Activated gamma-delta T cell treated with Interleukin-2 at 50 U/mL for 16 hours (primary cell): Measurements from ENCODE around the gene NOS3.

Experiments used
- DNase-seq: peaks from one replicate; pipeline ENCODE4 v3.0.0-alpha.2; 2020

NOS3 gene

DNA sequence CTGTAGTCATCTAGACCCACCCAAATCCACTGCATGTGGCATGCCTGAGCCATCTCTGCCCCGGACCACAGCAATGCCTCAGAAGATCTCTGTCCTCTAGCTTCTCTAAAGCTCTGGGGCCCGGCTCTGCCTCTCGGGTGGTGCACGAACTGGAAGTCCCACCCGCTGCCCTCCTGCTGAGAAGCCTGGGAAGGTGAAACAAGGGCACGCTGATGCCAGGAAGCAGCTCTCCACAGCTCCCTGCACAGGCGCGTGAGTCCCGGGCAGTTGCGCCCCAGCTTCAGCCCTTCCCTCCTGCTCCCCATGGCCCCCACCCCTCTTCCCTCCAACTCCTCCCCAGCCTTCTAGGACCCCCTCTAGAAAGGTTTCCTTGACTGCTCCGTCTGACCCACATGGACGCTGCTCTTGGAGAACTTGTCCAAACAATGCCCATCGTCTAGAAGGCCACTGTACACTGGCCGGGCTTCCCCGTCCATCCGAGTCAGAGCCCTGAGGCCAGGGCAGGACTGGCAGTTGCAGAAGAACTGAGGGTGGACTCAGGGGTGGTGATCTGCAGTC, 25.5 kb upstream of the NOS3 start:
- no peak for DNase-seq

DNA sequence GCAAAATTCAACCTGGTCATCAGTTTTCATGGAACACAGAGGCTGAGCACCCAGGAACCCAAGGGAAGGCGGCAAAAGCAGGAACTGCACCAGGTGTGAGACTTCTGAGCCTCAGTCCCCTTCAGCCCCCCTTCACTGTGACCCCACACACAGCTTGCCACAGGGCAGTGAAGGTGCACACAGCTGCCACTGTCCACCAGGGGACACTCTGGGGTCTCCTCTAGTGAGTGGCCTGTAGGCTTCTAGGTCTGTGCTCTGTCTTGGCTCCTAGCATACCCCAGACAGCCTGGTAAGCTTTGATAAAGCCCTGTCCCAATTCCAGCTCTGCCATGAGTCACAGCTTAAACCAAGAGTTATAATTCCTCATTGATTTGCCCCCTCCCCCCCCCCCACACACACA, 24.8 kb upstream of the NOS3 start:
- DNase-seq: no peak

DNA sequence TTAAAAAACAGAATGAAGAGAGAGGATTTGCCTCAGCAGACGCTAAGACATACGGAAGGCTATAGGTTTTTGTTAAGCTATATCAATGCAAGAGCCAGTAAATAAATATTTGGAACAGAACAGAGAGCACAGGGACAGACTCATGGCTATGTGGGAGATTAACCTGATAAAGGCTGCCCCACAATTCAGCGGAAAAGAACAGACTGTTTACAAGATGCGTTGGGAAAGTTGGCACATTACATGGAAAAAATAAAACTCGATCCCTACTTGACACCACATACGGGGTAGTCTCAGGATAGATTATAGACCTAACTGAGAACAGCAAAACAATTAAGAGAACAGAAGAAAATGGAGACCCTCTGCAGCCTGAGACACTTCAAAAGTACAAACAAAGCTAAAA, 23.5 kb upstream of the NOS3 start:
- no peak for DNase-seq

DNA sequence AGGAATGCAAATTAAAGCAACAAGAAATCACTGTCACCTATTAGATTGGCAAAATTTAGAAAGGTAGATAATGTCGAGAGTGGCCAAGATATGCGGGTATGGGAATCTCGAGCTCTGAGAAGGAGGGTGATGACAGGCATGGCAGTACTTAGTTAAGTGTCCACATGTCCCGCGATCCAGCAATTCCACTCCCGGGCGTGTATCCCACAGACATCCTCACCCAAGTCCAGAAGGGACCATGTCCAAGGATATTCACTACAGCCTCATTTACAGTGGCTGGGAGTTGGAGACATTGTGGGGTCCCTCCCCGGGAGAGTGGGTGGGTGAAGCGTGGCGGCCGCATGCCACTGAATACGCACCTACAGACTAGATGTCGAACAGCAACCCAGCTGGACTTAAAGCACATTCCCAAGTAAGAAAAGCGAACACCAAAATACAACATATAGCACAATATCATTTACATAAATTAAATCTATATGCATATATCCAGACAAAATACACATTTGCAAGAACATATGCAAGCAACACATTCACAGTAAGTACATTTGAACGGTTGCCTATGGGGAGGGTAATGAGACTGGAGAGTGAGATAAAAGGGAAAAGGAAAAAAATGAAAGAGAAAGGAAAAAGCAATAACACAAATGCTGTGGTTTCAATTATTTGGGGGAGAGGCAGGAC, 22.6 kb upstream of the NOS3 start:
- no peak for DNase-seq

DNA sequence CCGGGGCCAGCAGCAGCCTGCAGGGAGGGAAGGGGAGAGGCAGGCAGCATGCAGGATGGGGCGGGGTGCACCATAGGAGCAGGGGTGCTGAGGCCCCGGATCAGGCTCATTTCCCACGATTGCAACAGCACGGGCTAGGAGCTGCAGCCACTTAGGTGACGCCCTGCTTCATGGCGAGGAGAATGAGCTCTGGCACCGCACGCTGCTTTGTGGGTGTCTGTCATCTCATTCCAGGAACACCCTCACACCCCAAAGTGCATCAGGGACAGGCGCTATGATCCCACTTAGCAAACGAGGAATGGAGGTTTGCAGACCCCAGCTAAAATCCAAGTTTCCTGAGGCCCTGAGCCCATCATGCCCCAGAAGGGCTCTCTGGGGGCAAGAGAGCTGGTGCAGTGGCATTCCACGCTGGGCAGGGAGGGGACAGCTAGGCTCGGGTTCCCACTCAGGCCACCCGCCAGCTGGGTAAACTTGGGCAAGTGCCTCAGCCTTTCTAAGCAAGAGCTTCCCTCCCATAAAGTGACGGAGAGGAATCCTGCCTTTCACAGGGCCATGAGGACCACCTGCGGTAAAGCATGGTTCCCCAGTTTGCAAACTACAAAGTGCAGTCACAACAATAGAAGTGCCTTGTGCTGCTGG, 22.0 kb upstream of the NOS3 start:
- DNase-seq: no peak

DNA sequence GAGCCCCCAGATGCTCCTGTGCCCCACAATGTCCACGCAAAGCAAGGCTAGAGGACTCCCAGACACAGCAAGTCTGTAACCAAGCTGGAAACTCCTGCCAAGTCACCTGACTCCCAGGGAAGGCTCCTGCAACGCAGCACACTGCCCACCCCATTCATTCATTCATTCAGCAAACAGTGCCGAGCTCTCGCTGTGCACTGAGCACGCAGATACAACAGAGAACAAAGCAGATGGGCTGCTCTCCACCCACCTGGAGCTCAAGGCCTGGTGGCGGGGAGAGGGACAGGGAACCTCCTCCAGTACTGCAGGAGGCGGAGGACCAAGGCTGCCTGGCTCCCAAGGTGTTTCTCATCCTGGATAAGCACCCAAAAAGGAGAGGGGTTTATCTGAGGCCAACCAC, 21.3 kb upstream of the NOS3 start:
- DNase-seq: no peak

DNA sequence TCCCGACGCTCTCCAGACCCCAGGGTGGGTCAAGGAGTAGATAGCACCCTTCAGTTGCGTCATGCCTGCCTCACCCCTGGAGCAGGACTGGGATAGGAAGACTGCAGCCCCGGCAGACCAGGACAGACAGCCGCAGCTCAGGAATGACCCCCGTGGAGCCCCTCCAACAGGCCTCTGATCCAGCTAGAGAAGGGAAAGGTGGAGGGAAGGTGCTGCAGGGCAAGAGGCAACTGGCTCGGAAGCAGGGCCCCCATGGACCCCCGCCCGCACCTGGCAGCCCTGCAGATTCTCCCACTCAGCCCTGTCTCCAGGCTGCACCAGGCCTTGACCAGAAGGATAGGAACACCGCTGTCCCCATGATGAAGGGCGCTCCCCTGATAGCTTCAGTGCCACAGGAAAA, 20.4 kb upstream of the NOS3 start:
- no peak for DNase-seq

- no peak for DNase-seq
Measured at GRCh38 chr7:150971242-150972022, 19.4 kb upstream of the NOS3 start.

DNA sequence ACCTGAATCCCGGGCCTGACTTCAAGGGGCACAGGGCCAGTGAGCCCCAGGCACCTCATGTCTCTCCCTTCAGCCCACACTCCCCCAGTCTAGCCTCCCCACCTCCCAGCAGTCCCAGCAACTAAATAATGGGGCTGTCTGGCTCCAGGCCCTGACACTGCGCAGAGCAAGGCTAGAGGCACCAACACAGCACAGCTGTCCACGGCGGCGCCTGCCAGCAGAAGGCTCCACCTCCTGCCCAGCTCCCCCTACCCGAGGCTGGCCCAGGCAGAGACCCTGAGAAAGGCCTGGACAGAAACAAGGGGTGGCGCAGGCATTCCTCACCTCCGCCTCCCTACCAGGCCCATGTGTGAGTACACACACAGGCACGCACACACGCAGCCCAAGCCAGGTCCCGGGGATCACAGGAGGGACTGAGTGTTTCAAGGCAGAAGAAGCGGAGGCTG, 18.8 kb upstream of the NOS3 start:
- no peak for DNase-seq

GRCh38 chr7:150972741-150973140, 18.1 kb upstream of the NOS3 start:
- no peak for DNase-seq

DNA sequence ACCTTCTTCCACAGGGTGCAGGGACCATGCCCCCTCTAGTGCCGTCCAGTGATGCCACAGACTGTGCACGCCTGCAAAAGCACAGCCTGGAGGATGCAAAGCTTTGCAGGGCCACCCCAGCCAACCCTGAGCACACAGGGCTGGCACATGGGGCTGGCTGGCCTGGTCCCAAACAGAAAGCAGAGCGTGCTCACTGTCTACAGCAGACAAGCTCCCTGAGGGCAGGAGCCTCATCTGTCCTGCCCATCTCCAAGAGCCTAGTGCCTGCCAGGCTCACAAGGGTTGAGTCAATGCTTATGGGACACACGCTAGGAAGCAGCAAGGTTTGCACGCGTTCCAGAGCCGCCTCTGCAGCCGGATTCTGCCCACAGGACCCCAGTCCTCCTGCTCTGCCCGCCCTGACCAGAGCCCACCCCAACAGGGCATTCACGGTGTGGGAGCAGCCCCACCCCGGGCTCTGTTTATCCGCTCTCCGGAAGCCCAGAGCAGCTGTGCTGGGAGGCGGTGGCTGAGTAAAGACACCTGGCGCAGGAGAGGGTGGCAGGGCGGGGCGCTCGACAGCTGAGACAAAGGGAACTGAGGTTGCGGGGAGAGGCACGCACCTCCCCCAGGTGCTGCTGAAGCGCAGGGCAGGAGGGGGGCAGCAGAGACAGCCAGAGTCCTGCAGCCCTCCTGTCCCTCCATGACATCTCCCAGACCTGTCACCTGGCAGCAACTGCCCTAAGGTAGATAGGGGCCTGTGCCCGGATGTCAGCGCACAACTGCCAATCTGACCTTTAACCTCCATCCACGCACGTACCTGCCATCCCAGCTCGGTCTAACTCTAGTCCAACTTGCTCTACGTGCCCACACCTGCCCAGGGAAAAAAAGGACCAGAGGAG, 17.0 kb upstream of the NOS3 start:
- DNase-seq: no peak

DNA sequence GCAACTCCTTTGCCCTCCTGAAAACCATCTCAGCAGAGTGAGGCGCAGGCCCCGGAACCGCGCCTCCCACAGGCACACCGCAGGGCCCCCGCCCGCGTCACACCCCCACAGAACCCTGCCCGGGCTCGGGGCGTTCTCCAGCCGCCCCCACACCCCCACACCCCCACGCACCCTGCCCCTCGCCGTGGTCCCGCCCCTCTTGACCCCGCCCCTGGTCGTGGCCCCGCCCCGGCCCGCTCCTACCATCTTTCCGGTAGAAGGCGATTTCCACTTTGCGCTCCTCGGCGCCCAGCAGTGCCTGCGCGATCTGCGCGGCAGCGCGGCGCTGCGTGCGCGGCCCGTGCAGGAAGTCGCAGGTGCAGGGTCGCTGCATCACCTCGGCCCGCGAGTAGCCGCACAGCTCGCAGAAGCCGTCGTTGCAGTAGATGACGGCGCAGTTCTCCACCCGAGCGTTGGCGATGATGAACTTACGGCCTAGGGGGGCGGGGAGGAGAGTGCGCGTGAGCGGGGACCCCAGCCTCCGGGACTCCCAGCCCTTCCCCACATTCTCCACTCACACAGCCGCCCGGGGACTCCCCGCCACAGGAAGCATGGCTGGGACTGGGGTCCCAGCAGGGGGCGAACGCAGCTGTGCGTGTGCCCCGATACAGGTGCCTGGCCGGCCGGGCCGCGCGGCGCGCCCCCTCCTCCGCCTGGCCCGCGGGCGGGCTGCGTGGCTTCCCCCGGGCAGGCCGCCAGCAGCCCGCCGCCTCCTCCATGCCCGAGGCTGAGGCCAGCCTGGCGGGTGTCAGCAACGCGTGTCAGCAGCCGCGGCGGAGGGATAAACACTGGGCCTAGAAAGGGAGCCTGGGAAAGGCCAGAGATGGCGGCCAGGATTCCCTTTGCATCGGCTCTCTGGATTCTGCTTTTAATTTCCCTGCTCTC, 16.1 kb upstream of the NOS3 start:
- peak; percentile 77 for DNase-seq

GRCh38 chr7:150975536-150976319, 15.1 kb upstream of the NOS3 start:
- no peak for DNase-seq

- no peak for DNase-seq
Measured at GRCh38 chr7:150976529-150977381, 14.1 kb upstream of the NOS3 start.

DNA sequence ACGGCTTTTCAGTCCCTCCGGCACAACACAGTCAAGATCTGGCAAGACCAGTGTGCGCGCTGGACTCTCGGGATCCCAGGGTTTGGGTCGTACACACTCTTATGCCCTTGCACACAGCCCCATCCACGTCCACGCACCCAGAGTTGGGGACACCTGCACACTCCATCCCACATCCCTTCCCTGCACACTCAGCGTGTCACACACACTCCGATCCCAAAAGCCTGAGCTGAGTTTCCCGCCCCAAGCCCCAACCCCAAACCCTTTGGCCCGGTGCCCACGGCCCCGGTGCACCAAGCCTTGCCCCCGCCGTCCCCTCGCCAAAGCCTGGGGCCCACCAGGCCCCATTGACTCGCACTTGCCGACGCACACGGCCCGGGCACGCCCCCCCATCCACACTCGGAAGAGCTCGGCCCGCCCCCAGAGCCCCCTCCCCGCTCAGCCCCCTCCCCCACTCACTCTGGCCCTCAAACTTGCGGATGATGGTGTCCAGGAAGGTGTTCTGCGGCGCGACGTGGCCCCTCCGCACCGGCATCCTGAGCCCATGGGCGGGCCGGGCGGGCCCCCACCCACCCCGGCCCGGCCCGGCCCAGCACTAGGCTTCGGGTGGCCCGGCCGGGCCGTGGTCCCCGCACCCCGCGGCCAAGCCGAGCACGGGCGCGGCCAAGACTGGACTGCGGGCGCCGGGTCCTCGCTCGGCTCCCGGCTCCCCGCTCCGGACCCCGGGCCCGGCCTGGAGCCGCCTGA, 13.3 kb upstream of the NOS3 start:
- no peak for DNase-seq

- no peak for DNase-seq
Measured at GRCh38 chr7:150978126-150978789, 12.6 kb upstream of the NOS3 start, which contains the start of gene KCNH2. Gene KCNH2, minus strand, starts transcription at chr7:150978321. Its CDS starts 408 bp downstream, at chr7:150977913.

DNA sequence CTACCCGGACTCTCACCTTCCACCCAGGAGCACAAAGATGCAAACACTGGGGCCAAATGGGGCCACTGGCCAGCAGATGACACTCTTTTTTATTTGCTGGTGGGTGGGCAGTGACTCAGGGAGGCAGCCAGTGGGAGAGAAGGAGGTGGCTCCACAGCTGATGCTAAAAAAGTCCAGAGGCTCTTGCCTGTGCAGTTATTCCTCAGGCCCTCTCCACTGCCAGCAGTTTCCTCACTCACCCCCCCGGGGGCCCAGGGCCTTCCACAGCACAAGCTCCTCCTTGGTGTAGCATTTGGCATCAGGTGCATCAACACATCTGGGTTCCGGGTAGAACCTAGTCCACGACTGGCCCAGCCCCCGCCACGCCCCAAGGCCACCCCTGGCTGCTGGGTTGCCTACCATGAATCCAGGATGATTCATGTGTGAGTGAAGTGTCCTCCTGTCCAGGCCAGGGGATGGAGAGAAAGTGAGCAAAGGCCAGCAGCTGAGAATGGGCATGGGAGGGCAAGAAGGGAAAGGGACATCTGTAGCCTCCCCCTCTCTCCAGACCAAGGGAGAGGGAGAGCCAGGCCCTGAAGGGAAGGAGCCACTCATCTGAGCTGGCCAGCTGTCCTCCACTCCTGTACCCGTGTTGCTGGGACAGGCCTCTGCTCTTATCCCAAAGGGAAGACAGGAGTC, 11.0 kb upstream of the NOS3 start:
- no peak for DNase-seq

DNA sequence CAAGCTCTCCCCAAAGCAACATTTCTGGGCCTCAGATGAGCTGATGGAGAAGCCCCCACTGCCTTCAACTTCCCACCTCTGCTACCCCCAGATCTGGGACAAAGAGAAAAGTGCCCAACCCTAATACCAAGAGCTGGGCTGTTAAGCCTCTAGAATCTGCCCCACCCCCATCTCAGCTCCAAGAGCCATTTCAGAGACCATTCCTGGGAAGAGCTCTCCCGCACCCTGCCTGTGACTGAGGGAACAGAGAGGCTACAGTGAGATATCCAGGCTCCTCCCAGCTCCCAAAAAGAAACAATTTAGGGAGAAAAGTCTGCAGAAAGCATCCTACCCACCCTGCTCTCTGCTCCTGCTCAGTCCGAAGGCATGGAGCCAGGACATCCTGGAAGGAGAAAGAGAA, 10.2 kb upstream of the NOS3 start:
- no peak for DNase-seq
